Endodermal cell (in vitro differentiated cells): Measurements from ENCODE around the gene SP3. TPM values are rescaled to one million over a fixed set of nuclear protein-coding genes. Genes with fewer than 3 reads are reported as not detected.

Experiments used
- DNase-seq: peaks from one replicate; pipeline ENCODE4 v3.0.0-alpha.2; 2017
- H3K27ac ChIP-seq: 2 replicates; pipeline ENCODE4 v1.5.1; 2013; ENCODE audit warnings: mild to moderate bottlenecking, low read depth, low read length, moderate library complexity
- H3K27me3 ChIP-seq: 2 replicates; pipeline ENCODE4 v1.6.1; 2013; ENCODE audit warnings: mild to moderate bottlenecking, low read length, moderate library complexity; ENCODE audit not compliant: insufficient read depth, control insufficient read depth, poor library complexity, severe bottlenecking
- H3K36me3 ChIP-seq: 2 replicates; pipeline ENCODE4 v1.7.0; 2013; ENCODE audit warnings: mild to moderate bottlenecking, low read length, moderate library complexity; ENCODE audit not compliant: control insufficient read depth, insufficient read depth
- H3K4me1 ChIP-seq: one replicate; pipeline ENCODE4 v1.7.0; 2013; ENCODE audit warnings: low read length; ENCODE audit not compliant: control insufficient read depth, insufficient read depth
- H3K4me3 ChIP-seq: 2 replicates; pipeline ENCODE4 v1.5.1; 2013; ENCODE audit warnings: mild to moderate bottlenecking, low read length, moderate library complexity
- H3K9ac ChIP-seq: 2 replicates; pipeline ENCODE4 v1.6.1; 2013; ENCODE audit warnings: mild to moderate bottlenecking, low read length, moderate library complexity; ENCODE audit not compliant: poor library complexity, severe bottlenecking; ENCODE audit errors: extremely low read depth
- H3K9me3 ChIP-seq: 2 replicates; pipeline ENCODE4 v1.6.1; 2013; ENCODE audit warnings: mild to moderate bottlenecking, low read length, moderate library complexity; ENCODE audit not compliant: control insufficient read depth
- H3K27ac Mint-ChIP-seq: 2 replicates; pipeline ENCODE4 v1.8.0; 2020; ENCODE audit warnings: mixed read lengths
- H3K27me3 Mint-ChIP-seq: 2 replicates; pipeline ENCODE4 v1.8.0; 2021; ENCODE audit warnings: mild to moderate bottlenecking, mixed read lengths; ENCODE audit not compliant: insufficient read depth
- H3K36me3 Mint-ChIP-seq: 2 replicates; pipeline ENCODE4 v1.8.0; 2020; ENCODE audit warnings: low read depth, mixed read lengths
- H3K4me1 Mint-ChIP-seq: 2 replicates; pipeline ENCODE4 v1.8.0; 2020; ENCODE audit warnings: mixed read lengths
- H3K4me3 Mint-ChIP-seq: 2 replicates; pipeline ENCODE4 v1.8.0; 2020; ENCODE audit warnings: mild to moderate bottlenecking, moderate library complexity, mixed read lengths
- H3K9me3 Mint-ChIP-seq: 2 replicates; pipeline ENCODE4 v1.8.0; 2020; ENCODE audit warnings: mild to moderate bottlenecking, mixed read lengths
- WGBS, 2 experiments: methylation state at CpG; one replicate each; pipeline versions ENCODE4 v1.1.5 to v1.1.7; 2013; ENCODE audit warnings: missing lambda C conversion rate in 2 of 2, mixed read lengths in 1 of 2; ENCODE audit not compliant: insufficient coverage in 1 of 2, insufficient read length in 1 of 2; 5-methylcytosine and 5-hydroxymethylcytosine counted together
- total RNA-seq, 2 donors: library from RNA; stranded (reverse); fragmentation: NEBNext Ultra II Directional in 1 of 2; extraction: Animal tissue kit (Norgen Biotek cat#: 25700) in 1 of 2; gene quantifications; 2 replicates in 1 of 2; 3 replicates in 1 of 2; pipeline ENCODE4 v1.2.1, GENCODE V29; 2021
- TF ChIP-seq, protein P1 (sequence below): fragments of 200-600 bp; sonication (generic); conservative IDR thresholded peaks from 2 replicates; pipeline ENCODE4 v1.5.0; 2021; ENCODE audit warnings: antibody characterized with exemption, mild to moderate bottlenecking

The SP3 gene
- total RNA-seq, 2 donors from 2014 or later: 80.2 to 83.7 TPM

DNA sequence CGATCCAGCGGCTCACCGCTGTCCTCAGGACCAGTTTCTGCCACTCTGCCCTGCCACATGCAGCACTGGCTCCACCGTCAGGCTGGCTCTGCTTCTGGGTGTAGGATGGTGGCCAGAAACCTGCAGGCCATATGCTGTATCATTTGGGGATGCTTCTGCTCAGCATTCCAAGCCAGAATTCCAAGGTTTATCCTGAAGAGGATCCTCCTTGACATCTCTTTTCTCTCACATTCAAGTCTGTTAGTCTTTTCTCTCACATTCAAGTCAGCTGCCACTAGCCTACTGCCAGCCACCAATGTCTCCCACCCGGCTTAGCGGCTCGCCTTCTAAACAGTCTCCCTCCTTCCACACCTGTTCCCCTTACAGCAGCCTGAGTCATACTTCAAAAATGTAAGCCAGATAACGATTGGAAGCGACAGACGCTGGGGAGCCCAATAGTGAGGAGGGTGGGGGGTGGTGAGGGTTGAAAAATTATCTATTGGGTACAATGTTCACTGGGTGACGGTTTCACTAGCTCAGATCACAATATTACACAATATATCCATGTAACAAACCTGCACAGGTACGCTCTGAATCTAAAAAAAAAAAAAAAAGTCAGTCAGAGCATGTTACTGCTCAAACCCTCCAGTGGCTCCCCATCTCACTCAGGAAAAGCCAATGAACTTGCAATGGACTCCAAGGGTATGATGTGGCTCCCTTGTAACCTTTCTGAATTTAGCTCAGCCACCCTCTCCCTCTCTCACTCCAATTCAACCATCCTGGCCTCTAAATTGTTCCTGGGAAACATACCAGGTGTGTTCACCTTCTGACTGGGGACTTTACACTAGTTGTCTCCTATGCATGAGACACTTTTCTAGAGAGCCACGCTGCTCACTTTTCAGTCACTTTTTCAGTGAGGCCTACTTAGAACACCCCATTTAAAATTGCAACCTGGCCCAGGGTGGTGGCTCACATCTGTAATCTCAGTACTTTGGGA lies 38.8 kb upstream of the SP3 start:
- 75 to 100% methylated on average over 1 to 13 of the region's 13 CpGs for WGBS, 2 experiments
- H3K27ac Mint-ChIP-seq: peak overlapping the region; percentile 67
- DNase-seq: peak; percentile 81

DNA sequence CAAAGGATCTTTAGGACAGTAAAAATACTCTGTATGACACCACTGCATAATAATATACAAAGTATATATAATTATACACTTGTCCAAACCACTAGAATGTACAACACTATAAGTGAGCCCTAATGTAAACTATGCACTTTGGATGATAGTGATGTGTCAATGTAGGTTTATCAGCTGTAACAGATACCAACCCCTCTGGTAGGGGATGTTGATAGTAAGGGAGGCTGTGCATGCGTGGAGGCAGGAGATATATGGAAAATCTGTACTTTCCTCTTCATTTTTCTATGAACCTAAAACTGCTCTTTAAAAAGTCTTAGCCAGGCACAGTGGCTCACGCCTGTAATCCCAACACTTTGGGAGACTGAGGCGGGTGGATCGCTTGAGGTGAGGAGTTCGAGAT lies 37.5 kb upstream of the SP3 start:
- H3K27me3 Mint-ChIP-seq: no peaks in the 10 kb centered on the region
- H3K27ac Mint-ChIP-seq: no peak overlapping the region
- no peak overlapping the region for H3K4me3 Mint-ChIP-seq
- WGBS, 2 experiments: 93 to 95% methylated on average over 2 to 5 of the region's 5 CpGs
- TF ChIP-seq, protein P1, sequence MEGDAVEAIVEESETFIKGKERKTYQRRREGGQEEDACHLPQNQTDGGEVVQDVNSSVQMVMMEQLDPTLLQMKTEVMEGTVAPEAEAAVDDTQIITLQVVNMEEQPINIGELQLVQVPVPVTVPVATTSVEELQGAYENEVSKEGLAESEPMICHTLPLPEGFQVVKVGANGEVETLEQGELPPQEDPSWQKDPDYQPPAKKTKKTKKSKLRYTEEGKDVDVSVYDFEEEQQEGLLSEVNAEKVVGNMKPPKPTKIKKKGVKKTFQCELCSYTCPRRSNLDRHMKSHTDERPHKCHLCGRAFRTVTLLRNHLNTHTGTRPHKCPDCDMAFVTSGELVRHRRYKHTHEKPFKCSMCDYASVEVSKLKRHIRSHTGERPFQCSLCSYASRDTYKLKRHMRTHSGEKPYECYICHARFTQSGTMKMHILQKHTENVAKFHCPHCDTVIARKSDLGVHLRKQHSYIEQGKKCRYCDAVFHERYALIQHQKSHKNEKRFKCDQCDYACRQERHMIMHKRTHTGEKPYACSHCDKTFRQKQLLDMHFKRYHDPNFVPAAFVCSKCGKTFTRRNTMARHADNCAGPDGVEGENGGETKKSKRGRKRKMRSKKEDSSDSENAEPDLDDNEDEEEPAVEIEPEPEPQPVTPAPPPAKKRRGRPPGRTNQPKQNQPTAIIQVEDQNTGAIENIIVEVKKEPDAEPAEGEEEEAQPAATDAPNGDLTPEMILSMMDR: no peak
- no peaks in the 10 kb centered on the region for H3K27me3 ChIP-seq
- H3K36me3 ChIP-seq: no peaks in the 10 kb centered on the region
- H3K9me3 ChIP-seq: no peaks in the 10 kb centered on the region
- no peak overlapping the region for H3K27ac ChIP-seq
- peaks cover 6% of the 10 kb centered on the region for H3K4me1 ChIP-seq
- no peaks in the 10 kb centered on the region for H3K36me3 Mint-ChIP-seq
- no peak for DNase-seq
- no peak overlapping the region for H3K4me3 ChIP-seq
- H3K4me1 Mint-ChIP-seq: peaks cover 14% of the 10 kb centered on the region
- no peak overlapping the region for H3K9ac ChIP-seq
- no peaks in the 10 kb centered on the region for H3K9me3 Mint-ChIP-seq

More for the DNA sequence above, 38.8 kb upstream of the SP3 start:
- TF ChIP-seq, protein P1: peak; percentile 48
- H3K27me3 ChIP-seq: no peaks in the 10 kb centered on the region
- H3K9me3 ChIP-seq: no peaks in the 10 kb centered on the region
- peak overlapping the region; percentile 25 for H3K27ac ChIP-seq
- Mint-ChIP-seq H3K4me3 (no peak overlapping the region), H3K9me3 (no peaks in the 10 kb centered on the region), H3K4me1 (peaks cover 14% of the 10 kb centered on the region), H3K36me3 (no peaks in the 10 kb centered on the region), H3K27me3 (no peaks in the 10 kb centered on the region)
- no peak overlapping the region for H3K4me3 ChIP-seq
- peaks cover 10% of the 10 kb centered on the region for H3K4me1 ChIP-seq
- H3K9ac ChIP-seq: peak overlapping the region; percentile 42
- H3K36me3 ChIP-seq: no peaks in the 10 kb centered on the region

DNA sequence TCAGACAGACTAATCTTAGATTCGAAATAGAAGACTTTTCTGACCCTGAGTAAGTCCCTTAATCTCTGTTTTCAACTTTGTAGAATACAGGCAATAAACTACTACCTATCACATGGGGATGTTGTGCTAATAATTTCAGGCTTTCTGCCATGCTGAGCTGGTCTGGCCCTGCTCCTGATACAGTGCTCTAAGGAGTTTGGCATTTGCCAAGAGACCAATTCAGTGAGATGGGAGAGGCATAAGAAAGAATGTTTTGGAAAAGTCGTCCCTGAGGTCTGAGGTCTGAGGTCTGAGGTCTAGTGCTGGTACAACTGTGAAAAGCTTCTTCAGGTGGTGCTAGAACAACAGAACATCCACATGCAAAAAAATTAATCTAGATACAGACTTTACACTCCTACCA lies 35.9 kb upstream of the SP3 start:
- Histone ChIP-seq H3K4me1 (peaks cover 6% of the 10 kb centered on the region), H3K4me3 (no peak overlapping the region), H3K9ac (no peak overlapping the region), H3K27me3 (no peaks in the 10 kb centered on the region), H3K36me3 (no peaks in the 10 kb centered on the region), H3K9me3 (no peaks in the 10 kb centered on the region), H3K27ac (no peak overlapping the region)
- Mint-ChIP-seq H3K4me1 (peaks cover 18% of the 10 kb centered on the region), H3K27me3 (no peaks in the 10 kb centered on the region), H3K27ac (no peak overlapping the region), H3K9me3 (no peaks in the 10 kb centered on the region), H3K4me3 (no peak overlapping the region), H3K36me3 (no peaks in the 10 kb centered on the region)
- TF ChIP-seq, protein P1: no peak
- 57 to 71% methylated on average over 1 to 2 of the region's 2 CpGs for WGBS, 2 experiments
- DNase-seq: no peak
